Measurements from ENCODE around the gene PKP4. TPM values are rescaled to one million over a fixed set of nuclear protein-coding genes. Genes with fewer than 3 reads are reported as not detected.

The PKP4 gene
- polyA plus RNA-seq, 1 experiment, result 24.9 TPM

DNA sequence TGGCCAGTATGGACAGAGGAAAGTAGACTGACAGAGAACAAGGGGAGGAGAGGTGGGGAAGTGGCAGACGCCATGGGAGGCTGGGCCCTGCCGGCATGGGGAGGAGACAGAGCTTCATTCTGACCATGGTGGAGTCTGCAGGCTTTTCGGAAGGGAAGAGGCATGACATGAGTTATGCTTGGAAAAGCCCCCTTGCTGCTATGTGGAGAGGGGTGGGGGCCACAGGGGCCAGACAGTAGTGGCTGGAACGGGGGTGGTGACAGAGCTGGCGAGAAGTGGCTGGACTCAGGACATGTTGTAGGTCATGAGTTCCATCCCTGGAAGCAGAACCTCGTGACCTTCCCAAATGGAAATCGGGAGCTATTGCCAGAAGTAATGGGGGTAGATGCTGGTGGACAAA is 271.7 kb downstream of the PKP4 start:
- CTCF ChIA-PET, result no interaction called here
- no peak overlapping the region for H3K27ac ChIP-seq (ENCODE audit: low read depth, low read length)
- TF ChIP-seq CTCF (IDR thresholded peaks at IDR 0.05; ENCODE audit: low read depth, low read length), result no peak
- POLR2A ChIA-PET, result no interaction called here
- no peaks in the 10 kb centered on the region for H3K9me3 ChIP-seq (ENCODE audit: control insufficient read depth, insufficient read depth, low read length)
- H3K4me3 ChIP-seq (ENCODE audit: low read depth, low read length), result no peak overlapping the region
- DNase-seq (ENCODE audit: low read depth, low spot score), result no peak
- H3K27me3 ChIP-seq (ENCODE audit: control insufficient read depth, insufficient read depth, low read length), result peaks cover 20% of the 10 kb centered on the region

DNA sequence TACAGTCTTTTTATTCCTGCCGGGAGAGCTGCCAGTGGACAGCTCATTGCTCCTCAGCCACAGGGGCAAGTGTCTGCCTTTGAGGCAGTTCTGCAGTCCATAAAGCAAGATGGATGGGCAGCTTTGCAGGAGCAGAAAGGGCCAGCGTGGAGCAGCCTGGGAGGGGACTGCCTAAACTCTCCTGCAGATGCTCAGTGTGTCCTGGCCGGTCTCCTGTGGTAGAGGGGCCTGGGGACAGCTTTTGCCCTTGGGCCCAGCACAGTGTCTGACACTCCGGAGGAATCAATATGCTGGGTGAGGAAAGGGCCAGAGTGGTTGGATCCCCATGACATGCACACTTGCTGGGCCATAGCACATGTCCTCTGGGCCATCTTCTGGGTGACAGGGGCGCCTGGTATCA is 272.7 kb downstream of the PKP4 start:
- Histone ChIP-seq H3K27ac (ENCODE audit: low read depth, low read length) (no peak overlapping the region), H3K27me3 (ENCODE audit: control insufficient read depth, insufficient read depth, low read length) (peaks cover 20% of the 10 kb centered on the region), H3K4me3 (ENCODE audit: low read depth, low read length) (no peak overlapping the region), H3K9me3 (ENCODE audit: control insufficient read depth, insufficient read depth, low read length) (no peaks in the 10 kb centered on the region)
- TF ChIP-seq CTCF (IDR thresholded peaks at IDR 0.05; ENCODE audit: low read depth, low read length), result no peak
- ChIA-PET CTCF (interaction anchor here (1.2 kb wide), 1 partner anchor 16 kb away, joined by 4 read pairs; no protein-coding TSS in a partner anchor), POLR2A (no interaction called here)
- no peak for DNase-seq (ENCODE audit: low read depth, low spot score)

GRCh38 chr2:158729873-158730620 is 273.3 kb downstream of the PKP4 start:
- ChIA-PET POLR2A (no interaction called here), CTCF (interaction anchor here (0.8 to 1.4 kb wide), 4 partner anchors 13 to 706 kb away, joined by 3 to 5 read pairs (median 4); no protein-coding TSS in a partner anchor)
- H3K9me3 ChIP-seq (ENCODE audit: control insufficient read depth, insufficient read depth, low read length), result no peaks in the 10 kb centered on the region
- H3K27ac ChIP-seq (ENCODE audit: low read depth, low read length), result no peak overlapping the region
- no peak overlapping the region for H3K4me3 ChIP-seq (ENCODE audit: low read depth, low read length)
- peaks cover 20% of the 10 kb centered on the region for H3K27me3 ChIP-seq (ENCODE audit: control insufficient read depth, insufficient read depth, low read length)
- DNase-seq (ENCODE audit: low read depth, low spot score), result no peak
- TF ChIP-seq CTCF (IDR thresholded peaks at IDR 0.05; ENCODE audit: low read depth, low read length), result no peak

- ChIA-PET POLR2A (no interaction called here), CTCF (interaction anchor here (0.8 to 1.4 kb wide), 4 partner anchors 12 to 707 kb away, joined by 3 to 5 read pairs (median 4); no protein-coding TSS in a partner anchor)
- no peak for TF ChIP-seq CTCF (IDR thresholded peaks at IDR 0.05; ENCODE audit: low read depth, low read length)
- H3K9me3 ChIP-seq (ENCODE audit: control insufficient read depth, insufficient read depth, low read length), result no peaks in the 10 kb centered on the region
- H3K27me3 ChIP-seq (ENCODE audit: control insufficient read depth, insufficient read depth, low read length), result peaks cover 20% of the 10 kb centered on the region
- no peak overlapping the region for H3K4me3 ChIP-seq (ENCODE audit: low read depth, low read length)
- no peak overlapping the region for H3K27ac ChIP-seq (ENCODE audit: low read depth, low read length)
- DNase-seq (ENCODE audit: low read depth, low spot score), result no peak
Measured at GRCh38 chr2:158730621-158731140, 273.9 kb downstream of the PKP4 start.

DNA sequence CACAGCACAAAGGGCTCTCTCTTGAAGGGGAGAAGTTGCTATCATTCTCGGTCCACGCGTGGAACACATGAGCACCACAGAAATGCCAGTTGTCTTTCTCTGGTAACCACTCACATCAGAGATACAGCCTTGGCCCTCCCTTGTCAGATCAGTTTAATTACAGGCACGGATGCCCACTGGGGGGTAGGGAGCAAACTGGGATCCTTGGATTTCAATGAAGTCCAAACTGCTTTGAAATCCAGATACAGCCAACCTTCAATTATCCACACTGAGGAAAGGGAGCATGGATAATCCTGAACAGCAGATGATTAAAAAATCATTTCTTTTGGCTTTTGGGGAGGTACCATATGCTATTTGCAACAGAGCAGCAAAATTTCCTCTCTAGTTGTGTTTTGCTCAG is 274.6 kb downstream of the PKP4 start:
- Histone ChIP-seq H3K9me3 (ENCODE audit: control insufficient read depth, insufficient read depth, low read length) (no peaks in the 10 kb centered on the region), H3K27ac (ENCODE audit: low read depth, low read length) (no peak overlapping the region), H3K4me3 (ENCODE audit: low read depth, low read length) (no peak overlapping the region), H3K27me3 (ENCODE audit: control insufficient read depth, insufficient read depth, low read length) (peaks cover 16% of the 10 kb centered on the region)
- TF ChIP-seq CTCF (IDR thresholded peaks at IDR 0.05; ENCODE audit: low read depth, low read length), result no peak
- POLR2A ChIA-PET, result no interaction called here
- CTCF ChIA-PET, result no interaction called here
- no peak for DNase-seq (ENCODE audit: low read depth, low spot score)

All from AG04450 (cell line).